MM.1S (cell line): Measurements from ENCODE around the gene TMEM51.

ENCODE experiments used
- DNase-seq: peaks from one replicate; pipeline ENCODE4 v3.0.0-alpha.2; 2015
- H2AFZ ChIP-seq: fragments of 300-600 bp; sonication (generic); 2 replicates; pipeline ENCODE4 v1.6.0; 2016; ENCODE audit warnings: antibody characterized with exemption, low read length
- H3F3A ChIP-seq: fragments of 300-600 bp; sonication (generic); 2 replicates; pipeline ENCODE4 v1.6.1; 2016; ENCODE audit warnings: mild to moderate bottlenecking, antibody characterized with exemption, low read length, moderate library complexity, mixed read lengths; ENCODE audit not compliant: insufficient read depth
- H3K27ac ChIP-seq: fragments of 300-600 bp; sonication (generic); 2 replicates; pipeline ENCODE4 v1.5.1; 2016; ENCODE audit warnings: mild to moderate bottlenecking, low read length
- H3K27me3 ChIP-seq: fragments of 300-600 bp; sonication (generic); replicated peaks from 2 replicates; pipeline ENCODE4 v1.6.0; 2016; ENCODE audit warnings: low read length; ENCODE audit not compliant: insufficient read depth
- H3K36me3 ChIP-seq: fragments of 300-600 bp; sonication (generic); replicated peaks from 2 replicates; pipeline ENCODE4 v1.6.1; 2016; ENCODE audit warnings: mild to moderate bottlenecking, low read length, mixed read lengths; ENCODE audit not compliant: insufficient read depth
- H3K4me1 ChIP-seq: fragments of 300-600 bp; sonication (generic); 2 replicates; pipeline ENCODE4 v1.6.1; 2016; ENCODE audit warnings: low read length, mixed read lengths
- H3K4me2 ChIP-seq: fragments of 300-600 bp; sonication (generic); 2 replicates; pipeline ENCODE4 v1.6.0; 2016; ENCODE audit warnings: low read depth, low read length
- H3K4me3 ChIP-seq: fragments of 300-600 bp; sonication (generic); 2 replicates; pipeline ENCODE4 v1.5.1; 2016; ENCODE audit warnings: low read length, mixed read lengths
- H3K79me2 ChIP-seq: fragments of 300-600 bp; sonication (generic); 2 replicates; pipeline ENCODE4 v1.6.1; 2016; ENCODE audit warnings: mixed run types, low read length, mixed read lengths
- H3K9ac ChIP-seq: fragments of 300-600 bp; sonication (generic); 2 replicates; pipeline ENCODE4 v1.6.1; 2016; ENCODE audit warnings: low read length, mixed read lengths
- H3K9me2 ChIP-seq: fragments of 300-600 bp; sonication (generic); replicated peaks from 2 replicates; pipeline ENCODE4 v1.6.1; 2016; ENCODE audit warnings: mild to moderate bottlenecking, low read length, mixed read lengths; ENCODE audit not compliant: insufficient read depth
- H3K9me3 ChIP-seq: fragments of 300-600 bp; sonication (generic); replicated peaks from 2 replicates; pipeline ENCODE4 v1.6.1; 2016; ENCODE audit warnings: mild to moderate bottlenecking, low read length, mixed read lengths; ENCODE audit not compliant: insufficient read depth
- H4K20me1 ChIP-seq: fragments of 300-600 bp; sonication (generic); 2 replicates; pipeline ENCODE4 v1.6.1; 2016; ENCODE audit warnings: mild to moderate bottlenecking, low read length, moderate library complexity, mixed read lengths; ENCODE audit not compliant: insufficient read depth
- CTCF ChIP-seq: fragments of 300-600 bp; sonication (generic); IDR thresholded peaks from 2 replicates; pipeline ENCODE4 v1.5.1; 2016; ENCODE audit warnings: antibody characterized with exemption, low read length, mixed read lengths
- EZH2 ChIP-seq: fragments of 300-600 bp; sonication (generic); optimal IDR thresholded peaks from 2 replicates; pipeline ENCODE3; 2017; ENCODE audit warnings: low read depth, mild to moderate bottlenecking, antibody characterized with exemption, low read length, mixed read lengths
- EZH2phosphoT487 ChIP-seq: fragments of 300-600 bp; sonication (generic); IDR thresholded peaks from 2 replicates; pipeline ENCODE4 v1.6.1; 2018; ENCODE audit warnings: antibody characterized with exemption, low read length

TMEM51 gene

GRCh38 chr1:15153184-15153841 is at the start of gene TMEM51:
Gene TMEM51 (plus strand): TSS chr1:15153747. CDS start chr1:15215088, 61,341 bp downstream.
- H3K79me2 ChIP-seq, result peaks cover 23% of the 10 kb centered on the region
- H3K27me3 ChIP-seq, result 0 out of 2 replicates have a peak, but pooled peaks cover 13% of the 10 kb centered on the region
- peak; percentile 38 for DNase-seq
- H4K20me1 ChIP-seq, result no peaks in the 10 kb centered on the region
- H2AFZ ChIP-seq, result peak within 1 kb of the TSS; percentile 69
- peak within 1 kb of the TSS; percentile 16; the same call in 1 of the 2 replicates for H3K9ac ChIP-seq
- H3K27ac ChIP-seq, result no peak within 1 kb of the TSS
- H3K4me1 ChIP-seq, result peaks cover 23% of the 10 kb centered on the region
- H3K36me3 ChIP-seq, result no peaks in the 10 kb centered on the region
- peak within 1 kb of the TSS; percentile 98 for H3K4me2 ChIP-seq
- no peaks in the 10 kb centered on the region for H3K9me2 ChIP-seq
- H3K4me3 ChIP-seq, result peak within 1 kb of the TSS; percentile 67
- TF ChIP-seq EZH2, result no peak
- no peak for TF ChIP-seq CTCF
- no peak for TF ChIP-seq EZH2phosphoT487
- peaks cover 17% of the 10 kb centered on the region; the same call in 1 of the 2 replicates for H3F3A ChIP-seq
- H3K9me3 ChIP-seq, result no peaks in the 10 kb centered on the region

DNA sequence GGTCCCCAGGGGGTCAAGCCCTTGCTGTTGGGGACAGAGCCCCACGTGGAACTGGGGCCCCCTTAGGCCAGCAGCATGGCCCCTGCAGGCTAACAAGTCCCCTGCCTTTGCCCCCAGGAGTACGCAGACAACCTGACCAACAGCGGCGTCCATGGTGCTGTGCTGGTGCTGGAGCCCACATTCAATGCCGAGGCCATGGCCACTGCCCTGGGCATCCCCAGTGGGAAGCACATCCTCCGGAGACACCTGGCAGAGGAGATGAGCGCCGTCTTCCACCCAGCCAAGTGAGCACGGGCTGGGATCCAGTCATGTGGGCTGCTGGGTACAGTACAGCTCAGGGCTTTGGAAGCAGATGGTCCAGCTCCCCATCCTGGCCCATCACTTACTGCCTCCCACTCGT is 49.6 kb upstream of the TMEM51 start:
- Histone ChIP-seq H3K9ac (no peak overlapping the region), H3K79me2 (no peaks in the 10 kb centered on the region), H3F3A (no peaks in the 10 kb centered on the region), H3K4me2 (no peak overlapping the region), H3K27me3 (peaks cover 10% of the 10 kb centered on the region; the same call in 1 of the 2 replicates), H3K9me2 (no peaks in the 10 kb centered on the region), H3K4me3 (no peak overlapping the region), H3K36me3 (no peaks in the 10 kb centered on the region), H3K4me1 (peaks cover 7% of the 10 kb centered on the region), H3K27ac (no peak overlapping the region), H4K20me1 (no peaks in the 10 kb centered on the region), H2AFZ (no peak overlapping the region), H3K9me3 (no peaks in the 10 kb centered on the region)
- TF ChIP-seq EZH2phosphoT487 (no peak), CTCF (no peak), EZH2 (no peak)
- no peak for DNase-seq

DNA sequence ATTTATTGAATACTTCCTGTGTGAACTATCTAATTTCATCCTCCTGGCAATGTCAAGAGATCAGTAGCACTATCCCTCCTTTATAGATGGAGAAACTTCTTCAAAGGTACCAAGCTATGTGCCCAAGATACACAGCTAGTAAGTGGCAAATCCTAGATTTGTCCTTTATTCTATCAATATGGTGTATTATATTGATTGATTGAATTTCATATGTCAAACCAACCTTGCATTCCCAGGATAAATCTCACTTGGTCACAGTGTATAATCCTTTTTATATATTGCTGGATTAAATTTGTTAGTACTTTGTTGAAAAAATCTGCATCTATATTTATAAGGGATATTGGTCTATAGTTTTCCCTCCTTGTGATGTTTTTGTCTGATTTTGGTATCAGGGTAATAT is 48.8 kb upstream of the TMEM51 start:
- Histone ChIP-seq H4K20me1 (no peaks in the 10 kb centered on the region), H3K4me1 (peaks cover 7% of the 10 kb centered on the region), H3K4me3 (no peak overlapping the region), H3K27me3 (peaks cover 10% of the 10 kb centered on the region; the same call in 1 of the 2 replicates), H3K9ac (no peak overlapping the region), H2AFZ (no peak overlapping the region), H3K9me3 (no peaks in the 10 kb centered on the region), H3K36me3 (no peaks in the 10 kb centered on the region), H3K27ac (no peak overlapping the region), H3F3A (no peaks in the 10 kb centered on the region), H3K4me2 (no peak overlapping the region), H3K79me2 (no peaks in the 10 kb centered on the region), H3K9me2 (no peaks in the 10 kb centered on the region)
- no peak for DNase-seq
- no peak for TF ChIP-seq EZH2
- TF ChIP-seq EZH2phosphoT487, result no peak
- TF ChIP-seq CTCF, result no peak
